ENCODE data around the gene MPP3.

MPP3 gene

DNA sequence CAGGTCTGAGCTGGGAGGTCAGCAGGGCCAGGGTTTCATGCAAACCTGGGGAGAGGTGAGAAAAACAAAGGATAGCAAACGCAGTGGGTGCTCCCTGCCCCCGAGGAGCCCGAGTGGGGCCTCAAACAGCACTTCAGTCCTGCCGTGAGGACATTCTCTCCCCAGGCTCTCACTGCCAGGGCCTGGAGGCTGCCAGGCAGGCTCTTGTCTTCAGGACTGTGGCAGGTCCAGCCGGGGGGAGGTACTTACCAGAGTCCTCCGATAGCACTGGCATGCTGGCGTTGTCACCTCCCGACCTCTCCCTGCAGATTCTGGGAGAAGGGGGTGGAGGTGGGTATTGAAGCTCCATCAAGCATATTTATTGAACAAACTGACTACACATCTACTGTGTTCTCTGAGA is 1.3 kb downstream of the MPP3 start:
- no peak for DNase-seq

DNA sequence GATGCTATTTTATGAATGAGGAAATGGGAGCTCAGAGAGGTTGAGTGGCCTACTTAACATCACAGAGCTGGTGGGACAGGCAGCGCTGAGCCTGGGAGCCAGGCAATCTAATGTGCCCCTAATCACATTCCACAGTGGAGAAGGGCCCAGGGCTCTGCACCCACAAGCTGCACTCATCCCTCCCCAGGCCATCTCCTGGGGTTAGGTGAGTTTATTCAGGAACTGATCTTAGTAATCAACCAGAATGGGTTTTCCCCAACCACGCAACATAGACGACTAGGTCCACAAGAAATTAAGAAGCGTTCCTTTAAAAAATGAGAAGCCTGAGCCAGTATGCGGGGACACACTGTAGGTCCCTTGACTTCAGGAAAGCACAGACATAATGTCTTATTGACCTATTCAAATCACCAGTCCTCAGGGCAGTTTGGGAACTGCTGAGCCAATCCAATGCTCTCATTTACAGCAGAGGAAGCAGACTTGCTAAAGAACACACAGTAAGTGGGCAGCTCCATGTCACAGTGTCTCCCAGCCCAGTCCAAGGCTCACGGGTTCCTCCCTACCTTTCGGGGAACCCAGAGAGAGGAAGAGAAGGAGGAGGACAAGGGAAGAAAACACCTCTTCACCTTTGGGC is 2.3 kb downstream of the MPP3 start:
- no peak for DNase-seq

DNA sequence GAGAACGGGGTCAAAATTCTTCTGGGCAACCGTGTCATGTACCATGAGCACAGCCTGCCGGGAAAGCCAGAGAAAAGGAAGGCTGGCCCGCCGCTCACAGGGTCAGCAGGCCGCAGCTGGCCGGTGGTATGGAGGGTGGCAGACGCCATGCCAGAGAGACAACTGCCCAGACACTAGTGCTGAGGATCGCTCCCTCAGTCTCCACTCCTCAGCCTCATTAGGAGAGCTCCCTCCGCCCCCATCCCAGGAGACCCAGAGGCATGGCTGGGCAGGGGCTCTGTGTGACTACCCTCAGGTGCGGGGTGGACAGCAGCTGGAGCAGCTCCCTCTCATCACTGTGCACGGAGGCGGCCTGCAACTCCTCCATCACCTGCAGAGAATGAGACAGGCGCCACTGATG is 3.2 kb downstream of the MPP3 start:
- DNase-seq = no peak

DNA sequence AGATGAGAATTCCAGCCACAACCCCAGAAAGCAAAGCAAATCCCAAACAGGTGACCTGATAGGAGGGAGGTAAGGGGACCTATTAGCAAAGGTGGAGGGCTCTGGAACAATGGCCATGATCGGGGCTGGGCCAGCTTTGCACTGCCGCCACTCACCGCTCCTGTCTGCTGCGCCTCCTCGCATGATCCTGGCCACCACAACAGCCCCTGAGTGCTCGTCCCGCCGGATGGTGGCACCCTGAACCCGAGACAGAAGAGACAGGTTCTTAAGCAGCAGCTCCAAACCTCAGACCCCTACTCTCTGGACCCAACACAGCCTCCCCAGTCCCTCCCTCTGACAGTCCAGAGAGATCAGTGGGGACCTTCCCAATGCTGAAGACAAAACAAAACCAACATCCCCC is 5.3 kb downstream of the MPP3 start:
- no peak for DNase-seq

DNA sequence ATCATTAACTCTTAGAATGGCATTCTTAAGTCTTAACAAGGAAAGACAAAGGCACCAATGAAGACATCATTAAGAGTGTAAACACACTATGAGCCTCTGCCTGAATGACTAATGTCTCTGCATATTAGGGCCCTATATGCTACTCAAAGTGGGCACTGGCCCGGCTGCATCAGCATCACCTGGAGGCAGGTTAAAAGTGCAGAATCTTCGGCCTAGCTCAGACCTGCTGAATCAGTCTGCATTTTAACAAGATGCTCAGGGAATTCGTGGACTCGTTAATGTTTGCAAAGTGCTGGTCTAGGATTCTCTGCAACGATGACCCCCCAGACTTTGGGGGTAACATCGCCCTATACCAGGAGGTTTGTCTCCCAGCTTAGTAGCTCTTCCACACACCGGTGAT is 6.7 kb downstream of the MPP3 start:
- no peak for DNase-seq

DNA sequence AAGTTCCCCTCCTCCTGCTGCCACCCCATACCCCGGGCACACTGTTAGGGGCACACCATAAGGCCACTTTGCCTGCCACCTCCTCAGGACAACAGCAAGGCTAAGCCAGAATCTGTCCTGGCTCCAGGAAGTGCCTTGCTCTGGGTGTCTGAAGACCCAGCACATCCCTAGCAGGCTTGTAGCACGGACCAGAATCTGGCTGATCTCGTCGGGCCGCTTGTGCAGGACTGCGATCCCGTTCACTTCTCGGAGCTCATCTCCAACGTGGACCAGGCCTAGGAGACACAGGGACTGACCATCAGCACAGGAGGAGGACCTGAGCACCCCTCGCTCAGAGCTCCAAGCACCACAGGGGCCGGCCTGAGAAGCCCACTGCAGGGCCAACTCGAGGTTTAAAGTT is 7.4 kb downstream of the MPP3 start:
- DNase-seq = no peak

DNA sequence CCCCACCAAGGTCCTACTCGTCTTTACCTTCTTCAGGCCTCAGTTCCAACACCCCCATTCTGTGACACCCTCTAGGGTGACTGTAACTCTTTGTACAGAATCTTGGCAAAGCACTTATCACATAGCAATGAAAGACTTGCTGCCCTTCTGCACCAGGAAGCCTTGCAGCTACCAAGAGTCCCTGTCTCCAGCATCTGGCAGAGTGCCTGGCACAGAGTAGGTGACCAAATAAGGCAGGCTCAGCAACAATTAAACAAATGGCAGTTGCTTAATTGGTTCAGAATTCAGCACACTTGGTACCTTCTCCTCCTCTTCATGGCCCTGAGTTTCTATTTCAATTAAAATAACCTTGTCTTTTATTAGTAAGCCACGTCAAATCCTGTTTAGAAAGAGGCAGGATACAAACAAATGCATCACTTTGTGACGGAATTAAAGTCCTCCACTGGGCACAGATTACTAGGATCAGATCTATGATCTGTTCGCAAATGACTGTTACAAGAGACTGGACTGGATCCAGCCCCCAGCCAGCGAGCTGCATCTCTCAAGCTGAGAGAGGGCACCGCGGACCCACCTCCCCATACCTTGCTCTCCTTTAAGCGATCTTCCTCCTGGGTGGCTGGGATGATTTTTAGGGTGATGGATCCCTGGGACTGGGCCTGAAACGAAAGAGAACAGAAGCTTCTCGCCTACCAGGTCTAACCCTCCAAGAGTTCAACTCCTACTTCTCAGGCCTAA is 9.4 kb downstream of the MPP3 start:
- no peak for DNase-seq

DNA sequence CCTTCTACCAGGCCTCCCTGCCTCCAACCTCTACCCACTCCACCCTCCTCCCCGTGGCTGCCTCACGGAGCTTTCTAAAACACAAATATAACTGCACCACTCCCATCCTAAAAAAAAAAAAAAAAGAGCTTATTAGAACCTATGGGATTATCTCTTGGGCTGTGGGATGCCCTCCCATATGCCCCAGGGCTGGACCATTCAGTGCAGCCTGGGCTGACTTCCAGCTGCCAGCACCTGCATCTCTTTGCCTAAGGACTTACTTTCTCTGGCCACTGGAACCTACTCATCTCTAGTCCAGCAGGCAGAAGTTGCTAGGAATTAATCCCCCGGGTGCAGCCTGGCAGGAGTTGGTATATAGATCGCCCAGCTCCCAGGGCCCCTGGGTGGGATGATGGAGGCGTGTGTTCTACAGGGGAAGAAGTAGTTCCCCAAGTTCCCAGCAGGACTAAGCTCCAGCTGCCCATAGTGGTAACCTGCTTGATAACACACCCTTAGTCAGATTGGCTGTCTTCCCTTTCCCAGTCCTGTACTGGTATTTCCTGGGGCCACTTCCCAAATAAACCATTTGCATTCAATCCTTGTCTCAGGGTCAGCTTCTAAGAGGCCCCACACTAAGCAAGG is 10.3 kb downstream of the MPP3 start:
- no peak for DNase-seq

DNA sequence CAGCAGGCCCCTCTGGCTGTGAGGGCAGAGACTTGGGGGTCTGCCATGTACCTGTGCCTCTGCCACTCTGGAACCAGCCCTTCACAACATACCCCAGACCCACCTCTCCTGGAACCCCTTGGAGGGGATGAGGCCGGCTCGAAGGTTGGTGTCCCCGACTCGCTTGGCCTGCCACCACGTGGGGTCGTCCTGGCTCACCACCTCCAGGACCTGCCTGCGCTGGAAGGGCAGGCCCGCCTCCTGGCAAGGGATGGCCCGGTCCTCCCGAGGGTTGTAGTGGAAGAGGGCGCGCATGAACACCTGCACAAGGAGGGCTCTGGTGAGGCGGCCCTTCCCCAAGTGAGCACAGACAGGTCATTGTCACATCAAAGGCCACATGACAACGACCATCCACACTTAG is 12.2 kb downstream of the MPP3 start:
- DNase-seq = no peak

DNA sequence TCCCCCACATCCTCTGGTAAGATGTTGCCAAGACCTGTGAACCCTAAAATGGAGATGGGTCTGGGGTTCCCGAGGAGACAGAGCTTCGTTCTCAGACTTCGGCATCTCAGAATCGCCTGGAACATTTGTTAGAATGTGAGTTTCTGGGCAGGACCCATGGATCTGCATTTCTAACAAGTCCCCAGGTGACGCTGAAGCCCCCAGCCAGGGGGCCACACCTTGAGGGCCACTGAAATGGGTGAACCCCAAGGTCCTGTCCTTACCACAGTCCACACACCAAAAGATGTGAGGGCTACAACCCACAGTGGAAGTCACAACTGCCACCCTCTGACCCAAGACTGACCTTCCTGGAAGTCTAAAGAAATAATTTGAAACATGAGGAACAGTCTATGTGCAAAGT is 14.0 kb downstream of the MPP3 start:
- DNase-seq = no peak

DNA sequence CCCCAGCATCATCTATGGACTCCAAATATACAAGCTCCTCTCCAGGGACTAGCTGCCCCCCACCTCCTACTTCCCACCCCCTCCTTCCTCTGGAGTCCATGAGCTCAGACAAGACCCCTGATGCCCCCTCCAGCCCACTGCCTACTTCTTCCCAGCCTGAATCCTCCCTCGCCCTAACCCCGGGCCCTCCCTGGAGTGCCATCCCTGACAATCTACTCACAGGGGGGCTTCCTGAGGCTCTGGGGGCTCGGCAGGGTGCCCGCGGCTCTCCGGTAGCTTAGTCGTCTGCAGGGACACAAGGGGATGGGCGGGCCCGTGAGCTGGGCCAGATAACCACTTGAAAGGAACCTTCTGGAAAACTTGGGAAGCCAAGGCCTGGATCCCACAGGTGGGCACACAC is 15.1 kb downstream of the MPP3 start:
- DNase-seq = no peak

DNA sequence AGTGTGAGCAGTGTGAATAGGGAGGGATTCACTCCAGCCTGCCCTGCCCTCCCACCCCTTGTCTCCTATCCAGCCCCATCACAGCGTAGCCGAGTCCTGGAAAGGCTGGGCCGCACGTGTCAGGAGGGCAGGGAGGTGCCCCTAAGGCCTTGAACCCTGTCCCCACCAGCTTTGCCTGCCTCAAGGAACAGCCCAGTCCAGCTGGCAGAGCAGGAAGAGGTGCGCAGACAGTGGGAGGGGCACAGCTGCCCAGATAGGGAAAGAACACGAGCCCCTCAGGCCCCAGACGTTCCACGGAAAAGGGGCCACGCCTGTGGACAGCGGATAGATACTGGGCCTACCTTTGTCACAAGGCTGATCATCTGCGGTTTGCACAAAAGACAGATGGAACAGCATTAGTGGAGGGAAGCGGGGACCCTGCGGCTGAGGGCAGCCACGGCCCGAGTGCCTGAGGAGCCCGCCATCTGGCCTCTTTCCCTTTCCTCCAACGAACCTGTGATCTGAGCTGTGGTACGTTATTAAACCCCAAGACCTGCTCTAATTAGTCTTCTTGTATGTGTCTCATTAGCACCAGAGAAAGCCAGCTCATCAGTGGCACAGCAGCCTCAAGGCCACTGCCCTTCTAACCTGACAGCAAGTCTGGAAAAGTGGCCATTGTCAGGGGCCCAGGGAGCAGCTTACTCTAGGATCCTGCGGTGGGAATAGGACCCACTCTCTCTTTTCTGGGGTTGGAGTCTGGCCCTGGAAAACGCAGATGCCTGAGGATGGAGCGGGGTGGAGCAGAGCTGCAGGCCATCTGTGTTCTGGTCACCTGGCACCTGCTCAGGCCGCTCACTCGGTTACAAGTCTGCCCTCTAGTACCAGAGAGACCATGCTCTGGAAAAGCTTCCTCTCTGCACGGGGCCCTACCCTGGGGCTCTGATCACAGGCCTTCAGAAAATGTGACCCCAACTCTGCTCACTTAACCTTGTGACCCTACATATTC is 16.3 kb downstream of the MPP3 start:
- no peak for DNase-seq

DNA sequence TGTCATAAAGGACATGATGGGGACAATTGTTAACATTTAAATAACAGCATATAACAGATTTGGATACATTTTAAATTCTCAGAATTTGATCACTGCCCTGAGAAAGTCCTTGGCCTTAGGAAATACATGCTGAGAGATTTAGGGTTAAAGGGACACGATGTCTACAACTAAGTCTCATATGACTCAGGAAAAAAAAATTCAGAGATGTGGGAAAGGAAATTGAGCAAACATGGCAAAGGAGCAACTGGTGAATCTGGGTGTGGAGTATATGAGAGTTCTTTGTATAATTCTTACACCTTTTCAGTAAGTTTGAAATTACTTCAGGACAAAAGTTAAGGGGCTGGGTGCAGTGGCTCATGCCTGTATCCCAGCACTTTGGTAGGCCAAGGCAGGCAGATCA is 18.2 kb downstream of the MPP3 start:
- DNase-seq = no peak

DNA sequence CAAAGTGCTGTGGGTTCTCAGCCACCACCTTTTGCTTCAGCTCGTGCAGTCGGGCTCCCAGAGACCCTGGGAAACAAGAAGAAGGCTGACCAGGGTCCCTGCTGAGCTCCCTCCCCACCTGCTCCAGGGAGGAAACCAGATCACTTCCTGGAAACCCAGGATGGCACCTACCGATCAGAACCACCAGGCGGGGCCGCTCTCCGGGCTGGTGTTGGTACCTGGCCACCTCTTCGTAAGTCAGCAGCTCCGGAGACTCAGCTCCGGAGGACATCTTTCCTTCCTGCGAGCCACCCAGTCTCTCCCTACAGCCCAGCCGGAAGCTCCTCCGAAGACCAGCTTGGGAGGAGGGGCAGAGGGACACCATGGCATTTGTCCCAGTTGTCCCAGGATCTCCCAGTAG is 18.9 kb downstream of the MPP3 start:
- no peak for DNase-seq

DNA sequence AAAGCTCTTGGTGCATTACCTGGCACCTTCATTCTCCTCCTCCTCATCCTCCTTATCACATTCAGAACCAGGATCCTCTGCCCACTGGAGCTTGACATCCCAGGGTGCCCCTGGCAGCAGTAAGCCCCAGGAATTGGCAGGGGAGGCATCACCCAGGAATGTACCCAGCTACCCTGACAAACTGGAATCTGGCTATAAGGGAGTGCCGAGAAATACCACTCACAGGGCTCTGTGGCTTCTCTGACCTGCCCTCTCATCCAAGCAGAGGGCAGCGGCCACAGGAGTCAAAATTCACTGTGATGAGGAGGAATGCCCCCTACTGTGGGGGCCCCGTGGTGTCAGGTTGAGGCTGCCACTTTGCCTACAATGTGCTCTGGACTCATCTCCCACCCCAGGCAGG is 19.6 kb downstream of the MPP3 start:
- DNase-seq = no peak

DNA sequence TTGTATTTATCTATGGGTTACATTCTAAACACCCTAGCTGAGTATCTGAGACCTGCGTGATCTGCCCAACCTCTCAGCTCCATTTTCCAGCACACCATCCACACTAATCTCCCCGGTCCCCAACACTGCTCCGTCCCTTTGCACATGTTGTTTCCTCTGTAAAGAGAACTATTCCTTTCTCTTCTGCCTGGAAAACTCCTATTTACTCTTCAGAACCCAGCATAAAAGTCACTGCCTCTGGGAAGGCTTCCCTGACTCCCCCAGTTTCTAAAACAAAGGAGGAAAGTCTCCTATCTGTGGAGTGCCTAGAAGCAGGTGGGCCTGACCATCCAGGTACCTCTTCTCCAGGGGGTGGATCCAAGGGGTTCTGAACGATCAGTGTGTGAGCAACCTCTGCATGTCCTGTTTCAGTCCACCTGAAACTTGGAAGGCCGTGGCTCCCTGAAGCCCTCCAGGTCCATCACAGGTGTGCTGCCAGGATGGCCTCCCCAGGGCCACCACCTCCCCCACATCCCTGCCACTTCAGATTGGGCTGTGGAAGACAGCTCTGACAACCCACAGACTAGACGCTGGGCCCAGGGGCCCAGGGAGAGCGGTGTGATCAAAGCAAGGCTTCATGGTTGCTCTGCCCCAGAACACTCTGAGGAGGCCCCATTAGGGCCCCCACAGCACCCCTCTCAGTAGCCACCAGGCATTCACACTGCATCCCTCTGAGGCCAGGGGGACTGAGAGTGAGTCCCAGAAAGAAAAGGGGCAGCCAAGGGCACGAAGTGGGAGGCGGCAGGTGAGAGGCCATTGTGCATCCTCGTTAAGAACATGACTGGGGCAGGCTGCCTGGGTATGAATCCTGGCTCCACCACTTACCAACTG is 20.3 kb downstream of the MPP3 start:
- no peak for DNase-seq

DNA sequence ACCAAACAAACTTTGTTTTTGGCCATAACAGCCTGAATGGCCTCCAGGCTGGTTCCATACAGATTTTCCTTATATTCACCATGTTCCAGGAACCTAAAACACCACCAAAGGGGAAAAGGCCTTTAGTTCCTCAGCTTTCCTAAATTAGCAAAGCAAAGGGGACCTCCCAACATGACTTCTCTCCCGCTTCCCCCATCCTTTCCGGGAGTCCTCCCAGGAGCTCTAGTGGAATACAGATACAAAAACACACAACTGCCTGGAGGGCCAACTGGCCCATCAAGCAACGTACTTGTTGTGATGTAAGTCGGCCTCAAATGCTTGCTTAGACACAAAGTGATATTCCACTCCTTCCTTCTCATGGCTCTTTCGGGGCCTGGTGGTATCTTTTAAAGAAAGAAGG is 22.1 kb downstream of the MPP3 start:
- no peak for DNase-seq

DNA sequence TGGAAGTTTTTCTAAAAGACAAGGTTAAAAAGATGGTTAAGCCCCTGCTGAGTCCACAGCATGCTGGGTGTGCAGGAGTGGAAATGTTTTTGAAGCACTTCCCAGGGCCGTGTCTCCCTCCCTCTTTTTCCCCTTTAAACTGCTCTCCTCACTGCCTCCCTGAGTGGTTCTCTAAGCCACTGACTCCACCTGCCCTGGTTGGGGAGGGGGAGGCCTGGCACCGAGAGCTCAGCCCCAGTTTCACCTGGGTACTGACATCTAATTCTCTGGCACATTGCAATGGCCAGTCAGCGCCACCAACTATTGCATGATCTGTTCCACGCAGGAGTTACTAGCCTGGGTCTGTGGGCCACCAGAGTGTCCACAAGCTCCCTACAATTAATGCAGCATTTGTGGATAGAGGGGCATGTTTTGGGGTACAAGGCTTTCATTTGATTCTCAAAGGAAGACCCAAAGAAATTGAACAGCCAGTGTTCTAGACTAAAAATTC is 22.7 kb downstream of the MPP3 start:
- DNase-seq = no peak

DNA sequence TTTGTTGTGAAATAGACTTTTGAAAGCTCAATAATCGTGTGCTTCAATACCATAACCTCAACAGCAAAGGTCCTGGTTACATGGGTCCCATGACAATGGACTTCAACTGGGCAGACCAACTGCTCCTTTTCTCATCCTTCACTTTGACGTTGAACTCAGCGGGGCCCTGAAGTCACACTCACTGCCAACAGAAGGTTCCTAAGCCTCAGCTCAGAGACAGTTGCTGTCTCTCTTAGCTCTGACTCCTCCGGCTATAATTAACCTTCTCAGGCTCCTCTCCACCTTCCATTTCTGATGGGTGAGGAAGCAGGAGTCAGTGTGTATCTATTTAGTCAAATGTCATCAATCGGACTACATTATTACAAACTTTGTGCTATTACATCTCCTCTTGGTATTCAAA is 23.8 kb downstream of the MPP3 start:
- DNase-seq = no peak

DNA sequence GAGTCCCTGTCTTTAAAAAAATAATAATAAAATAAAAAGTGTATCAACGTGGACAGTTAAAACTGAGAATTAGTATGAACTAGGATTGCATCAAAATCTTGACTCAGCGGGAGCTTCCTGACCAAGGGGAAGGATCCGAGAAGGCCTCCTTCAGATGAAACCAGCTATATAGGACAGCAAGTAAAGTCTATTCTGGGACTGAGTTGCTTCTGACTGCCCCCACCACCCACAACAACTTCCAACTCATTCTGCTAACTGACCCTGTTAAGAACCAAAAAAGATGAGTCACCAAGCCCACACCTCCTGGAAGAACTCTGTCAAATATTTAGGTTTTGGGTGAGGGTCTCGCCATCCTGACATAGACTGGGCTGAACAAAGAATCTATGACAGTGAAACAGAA is 24.9 kb downstream of the MPP3 start:
- DNase-seq = no peak

DNA sequence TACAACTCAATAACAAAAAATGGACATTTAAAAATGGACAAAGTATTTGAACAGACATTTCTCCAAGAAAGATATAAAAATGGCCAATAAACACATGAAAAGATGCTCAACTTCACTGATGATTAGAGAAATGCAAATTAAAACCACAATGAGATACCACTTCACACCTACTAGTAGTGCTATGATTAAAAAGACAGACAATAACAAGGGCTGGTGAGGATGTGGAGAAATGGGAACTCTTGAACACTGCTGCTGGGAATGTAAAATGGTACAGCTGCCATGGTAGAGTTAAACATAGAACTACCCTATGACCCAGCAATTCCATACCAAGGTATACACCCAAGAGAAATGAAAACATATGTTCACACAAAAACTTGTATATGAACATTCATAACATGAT is 27.8 kb downstream of the MPP3 start:
- no peak for DNase-seq

DNA sequence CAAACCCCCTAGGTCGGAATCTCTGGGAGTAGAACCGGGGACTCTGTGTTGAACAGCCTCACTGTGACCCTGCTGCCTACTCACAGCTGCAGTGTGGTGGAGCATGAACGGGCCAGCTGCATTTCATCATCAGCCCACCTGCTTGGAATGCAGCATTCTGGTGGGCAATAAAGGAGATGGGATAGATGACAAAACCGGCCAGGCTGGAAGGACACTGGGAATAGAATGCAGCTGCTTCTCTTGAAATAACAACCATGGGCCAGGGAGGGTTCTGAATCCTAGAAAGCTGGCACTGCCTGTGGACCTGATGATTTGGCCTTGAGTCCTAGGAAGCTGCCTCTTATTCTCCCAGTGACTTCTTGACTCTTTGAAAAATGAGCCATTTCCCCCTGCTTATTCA is 29.2 kb downstream of the MPP3 start:
- DNase-seq = no peak

Data from left hindlimb (tissue), 1 donor.